HG03025 (cell line): Measurements from ENCODE around the gene CNIH2.
"Not testable (repeated sequence)": the region's sequence is repeated elsewhere in the genome, so short reads cannot be mapped to it uniquely, and the experiment has no call there.

Source experiments
- ATAC-seq: cut with Tn5 transposase; IDR thresholded peaks from one replicate; pipeline ENCODE4 v1.9.1; 2021; ENCODE audit warnings: mild to moderate bottlenecking, moderate library complexity; ENCODE audit not compliant: unreplicated experiment, low FRiP score

CNIH2 gene

GRCh38 chr11:66312549-66313320, 34.8 kb downstream of the CNIH2 start:
- ATAC-seq = peak; percentile 55

- no peak for ATAC-seq
Observed at GRCh38 chr11:66313321-66314185, 35.6 kb downstream of the CNIH2 start.

- no peak for ATAC-seq
Observed at GRCh38 chr11:66314186-66314501, 36.2 kb downstream of the CNIH2 start.

- no peak for ATAC-seq
Observed at GRCh38 chr11:66314561-66315497, 36.9 kb downstream of the CNIH2 start.

GRCh38 chr11:66315498-66315885, 37.5 kb downstream of the CNIH2 start:
- ATAC-seq = no peak

GRCh38 chr11:66315921-66316811, 38.2 kb downstream of the CNIH2 start:
- ATAC-seq = no peak

GRCh38 chr11:66316849-66317251, 38.9 kb downstream of the CNIH2 start, which contains the start of gene CD248:
TSS of gene CD248 (minus strand) at chr11:66317044. CDS start at chr11:66317027, 17 bp downstream.
- no peak for ATAC-seq

- no peak for ATAC-seq
Observed at GRCh38 chr11:66317322-66317722, 39.3 kb downstream of the CNIH2 start.

GRCh38 chr11:66317723-66318599, 40.0 kb downstream of the CNIH2 start:
- ATAC-seq = no peak

- ATAC-seq = no peak
Observed at GRCh38 chr11:66318600-66318970, 40.6 kb downstream of the CNIH2 start.

GRCh38 chr11:66320289-66320688, 42.3 kb downstream of the CNIH2 start:
- ATAC-seq = not testable (repeated sequence)

- ATAC-seq = not testable (repeated sequence)
Observed at GRCh38 chr11:66320748-66321147, 42.8 kb downstream of the CNIH2 start.

- no peak for ATAC-seq
Observed at GRCh38 chr11:66321606-66322005, 43.6 kb downstream of the CNIH2 start.

GRCh38 chr11:66322732-66323427, 44.9 kb downstream of the CNIH2 start:
- ATAC-seq = no peak

- ATAC-seq = no peak
Observed at GRCh38 chr11:66323684-66324083, 45.7 kb downstream of the CNIH2 start.

GRCh38 chr11:66324664-66325063, 46.7 kb downstream of the CNIH2 start:
- no peak for ATAC-seq

- no peak for ATAC-seq
Observed at GRCh38 chr11:66325263-66325671, 47.3 kb downstream of the CNIH2 start.
